ENCODE data around the gene ALPK1. TPM values are rescaled to one million over a fixed set of nuclear protein-coding genes. Genes with fewer than 3 reads are reported as not detected.

The ALPK1 gene
- total RNA-seq, 4 donors from 2014 or later = 15.7 to 87.2 (median 24.2) TPM

DNA sequence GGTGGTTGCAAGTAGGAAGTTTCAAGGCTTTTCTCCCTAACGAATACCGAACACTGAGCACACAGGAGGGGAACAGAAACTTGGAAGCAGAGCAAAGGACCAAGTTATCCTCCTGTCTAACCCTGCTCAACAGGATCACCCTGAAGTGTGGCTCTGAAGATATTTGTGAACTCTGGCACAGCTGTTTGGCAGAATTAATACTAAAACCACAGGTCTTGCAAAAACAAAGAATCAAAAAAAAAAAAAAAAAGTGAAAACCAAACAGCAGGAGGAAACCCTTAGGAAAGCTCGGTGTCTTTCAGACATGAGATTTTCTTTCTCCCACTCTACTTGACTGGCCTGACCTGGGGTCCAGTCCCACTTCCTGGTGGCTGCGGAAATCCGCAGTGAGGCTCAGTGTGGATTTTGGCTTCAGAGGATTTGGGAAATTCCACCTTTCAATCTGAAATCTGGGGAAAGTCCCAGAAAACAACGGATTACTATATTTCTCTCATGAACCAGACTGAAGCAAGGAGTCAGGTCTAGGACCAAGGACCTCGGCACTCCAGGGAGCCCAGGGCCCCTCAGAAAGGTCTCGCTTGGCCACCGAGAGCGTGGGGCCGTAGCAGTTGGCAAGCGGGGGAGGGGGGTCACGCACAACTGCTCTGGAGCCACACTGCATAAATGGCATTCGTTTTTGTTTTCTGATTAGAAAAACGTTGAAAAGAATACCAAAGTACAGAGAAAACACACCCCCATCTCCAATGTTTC lies 12.3 kb upstream of the ALPK1 start:
- Histone ChIP-seq H3K4me3 (peak overlapping the region; percentile 78), H3K4me1 (peaks cover 21% of the 10 kb centered on the region), H3K27ac (peak overlapping the region; percentile 76), H3K36me3 (no peaks in the 10 kb centered on the region), H3K9me3 (no peaks in the 10 kb centered on the region), H3K27me3 (no peaks in the 10 kb centered on the region)
- no peak for TF ChIP-seq POLR2A (IDR thresholded peaks at IDR 0.05)
- no peak for TF ChIP-seq POLR2AphosphoS5 (IDR thresholded peaks at IDR 0.05)
- TF ChIP-seq, protein P1, sequence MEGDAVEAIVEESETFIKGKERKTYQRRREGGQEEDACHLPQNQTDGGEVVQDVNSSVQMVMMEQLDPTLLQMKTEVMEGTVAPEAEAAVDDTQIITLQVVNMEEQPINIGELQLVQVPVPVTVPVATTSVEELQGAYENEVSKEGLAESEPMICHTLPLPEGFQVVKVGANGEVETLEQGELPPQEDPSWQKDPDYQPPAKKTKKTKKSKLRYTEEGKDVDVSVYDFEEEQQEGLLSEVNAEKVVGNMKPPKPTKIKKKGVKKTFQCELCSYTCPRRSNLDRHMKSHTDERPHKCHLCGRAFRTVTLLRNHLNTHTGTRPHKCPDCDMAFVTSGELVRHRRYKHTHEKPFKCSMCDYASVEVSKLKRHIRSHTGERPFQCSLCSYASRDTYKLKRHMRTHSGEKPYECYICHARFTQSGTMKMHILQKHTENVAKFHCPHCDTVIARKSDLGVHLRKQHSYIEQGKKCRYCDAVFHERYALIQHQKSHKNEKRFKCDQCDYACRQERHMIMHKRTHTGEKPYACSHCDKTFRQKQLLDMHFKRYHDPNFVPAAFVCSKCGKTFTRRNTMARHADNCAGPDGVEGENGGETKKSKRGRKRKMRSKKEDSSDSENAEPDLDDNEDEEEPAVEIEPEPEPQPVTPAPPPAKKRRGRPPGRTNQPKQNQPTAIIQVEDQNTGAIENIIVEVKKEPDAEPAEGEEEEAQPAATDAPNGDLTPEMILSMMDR (IDR thresholded peaks at IDR 0.05) = no peak
- no peak for TF ChIP-seq EP300 (IDR thresholded peaks at IDR 0.05)
- no peak for DNase-seq (ENCODE audit: low spot score in 2 of 2)
- 1% methylated on average over 15 of the region's 15 CpGs for WGBS

DNA sequence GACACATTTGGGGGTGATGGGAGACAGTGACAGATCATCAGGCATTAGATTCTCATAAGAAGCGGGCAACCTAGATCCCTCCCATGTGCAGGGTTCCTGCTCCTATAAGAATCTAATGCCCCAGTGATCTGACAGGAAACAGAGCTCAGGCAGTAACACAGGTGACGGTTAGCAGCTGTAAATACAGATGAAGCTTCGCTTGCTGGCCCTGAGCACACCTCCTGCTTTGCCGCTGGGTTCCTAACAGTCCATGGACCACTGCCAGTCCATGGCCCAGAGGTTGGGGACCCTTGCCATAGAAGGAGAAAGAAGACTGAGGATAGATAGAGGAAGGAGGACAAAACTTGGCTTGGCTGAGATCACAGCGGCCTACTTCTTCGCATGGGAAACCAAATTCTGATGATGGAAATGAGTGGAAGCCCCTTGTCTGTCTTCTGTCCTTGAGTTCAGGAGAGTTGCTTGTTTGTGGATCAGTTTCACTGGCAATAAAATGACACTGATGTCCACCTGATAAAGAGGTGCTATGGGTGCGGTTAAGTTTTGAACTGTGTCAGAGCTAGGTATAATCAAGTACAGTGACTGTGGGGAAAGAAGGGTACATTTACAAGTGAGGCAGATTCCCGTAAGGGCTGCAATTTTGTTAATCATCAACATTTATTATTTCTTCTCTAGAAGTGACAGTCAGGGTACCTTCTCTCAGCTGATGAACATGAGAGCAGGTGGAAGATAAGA lies 9.7 kb upstream of the ALPK1 start:
- no peak for TF ChIP-seq POLR2AphosphoS5 (IDR thresholded peaks at IDR 0.05)
- TF ChIP-seq, protein P1 (IDR thresholded peaks at IDR 0.05) = no peak
- TF ChIP-seq EP300 (IDR thresholded peaks at IDR 0.05) = no peak
- TF ChIP-seq POLR2A (IDR thresholded peaks at IDR 0.05) = no peak
- Histone ChIP-seq H3K4me1 (peaks cover 20% of the 10 kb centered on the region), H3K9me3 (no peaks in the 10 kb centered on the region), H3K4me3 (no peak overlapping the region), H3K27ac (no peak overlapping the region), H3K36me3 (no peaks in the 10 kb centered on the region), H3K27me3 (no peaks in the 10 kb centered on the region)
- DNase-seq (ENCODE audit: low spot score in 2 of 2) = no peak
- 92% methylated on average over 8 of the region's 8 CpGs for WGBS

DNA sequence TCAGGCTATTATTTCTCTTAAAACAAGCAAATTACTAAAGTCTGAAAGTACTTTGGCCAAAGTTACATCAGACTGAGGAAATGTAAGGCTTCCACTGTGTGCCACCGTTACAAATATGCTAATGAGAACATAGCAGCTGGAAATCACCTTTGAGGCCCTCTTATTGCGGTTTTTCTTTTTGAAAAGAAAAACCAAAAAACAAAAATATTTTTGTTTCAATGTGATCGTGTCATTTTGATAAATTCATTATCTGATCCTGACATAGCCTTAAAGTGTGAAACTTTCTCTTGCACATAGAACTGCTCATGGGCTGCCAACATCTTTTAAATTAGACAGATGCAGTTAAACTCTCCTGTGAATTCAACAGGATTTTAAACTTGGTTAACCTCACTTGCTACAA lies 8.7 kb upstream of the ALPK1 start:
- H3K27ac ChIP-seq = no peak overlapping the region
- WGBS = 81% methylated on average over 3 of the region's 3 CpGs
- no peaks in the 10 kb centered on the region for H3K9me3 ChIP-seq

DNA sequence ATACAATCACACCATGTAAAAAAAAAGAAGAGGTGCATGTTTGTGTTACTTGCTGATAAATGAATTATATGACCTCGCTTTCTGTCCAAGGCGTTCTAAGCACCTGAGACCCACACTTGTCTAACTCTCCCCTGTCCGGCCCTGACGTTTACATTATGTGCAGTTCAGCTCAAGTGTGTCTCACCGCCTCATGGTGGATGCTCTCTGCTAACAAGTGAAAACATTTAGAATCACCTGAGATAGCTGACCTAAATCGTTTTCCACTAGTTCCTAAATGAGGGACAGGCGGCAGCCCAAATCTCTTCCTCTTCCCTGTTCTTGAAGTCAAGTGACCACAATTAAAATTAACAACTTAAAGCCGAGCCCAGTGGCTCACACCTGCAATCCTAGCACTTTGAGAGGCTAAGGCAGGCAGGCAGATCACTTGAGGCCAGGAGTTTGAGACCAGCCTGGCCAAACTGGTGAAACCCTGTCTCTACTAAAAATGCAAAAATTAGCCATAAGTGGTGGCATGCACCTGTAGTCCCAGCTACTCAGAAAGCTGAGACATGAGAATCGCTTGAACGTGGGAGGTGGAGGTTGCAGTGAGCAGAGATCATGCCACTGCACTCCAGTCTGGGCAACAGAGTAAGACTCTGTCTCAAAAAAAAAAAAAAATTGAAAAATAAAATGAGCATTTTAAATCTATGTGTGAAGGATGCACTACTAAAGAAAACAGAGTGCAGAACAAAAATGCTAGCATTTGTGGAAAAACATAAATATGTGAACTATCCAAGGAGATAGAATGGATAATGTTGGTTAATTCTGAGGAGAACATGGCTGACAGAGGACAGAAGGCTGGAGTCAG lies 7.5 kb upstream of the ALPK1 start:
- Histone ChIP-seq H3K27ac (no peak overlapping the region), H3K9me3 (no peaks in the 10 kb centered on the region), H3K36me3 (no peaks in the 10 kb centered on the region), H3K4me1 (peaks cover 3% of the 10 kb centered on the region), H3K4me3 (no peak overlapping the region), H3K27me3 (no peaks in the 10 kb centered on the region)
- DNase-seq (ENCODE audit: low spot score in 2 of 2) = no peak
- TF ChIP-seq POLR2A (IDR thresholded peaks at IDR 0.05) = no peak
- TF ChIP-seq POLR2AphosphoS5 (IDR thresholded peaks at IDR 0.05) = no peak
- no peak for TF ChIP-seq EP300 (IDR thresholded peaks at IDR 0.05)
- 84% methylated on average over 10 of the region's 10 CpGs for WGBS

More for the DNA sequence above, 8.7 kb upstream of the ALPK1 start:
- Histone ChIP-seq H3K27me3 (no peaks in the 10 kb centered on the region), H3K36me3 (no peaks in the 10 kb centered on the region), H3K4me1 (peaks cover 14% of the 10 kb centered on the region), H3K4me3 (no peak overlapping the region)
- no peak for DNase-seq (ENCODE audit: low spot score in 2 of 2)
- TF ChIP-seq POLR2AphosphoS5 (IDR thresholded peaks at IDR 0.05) (no peak), POLR2A (IDR thresholded peaks at IDR 0.05) (no peak), EP300 (IDR thresholded peaks at IDR 0.05) (no peak)
- TF ChIP-seq, protein P1 (IDR thresholded peaks at IDR 0.05) = no peak

GRCh38 chr4:112290341-112290740 lies 6.8 kb upstream of the ALPK1 start:
- no peaks in the 10 kb centered on the region for H3K27me3 ChIP-seq
- peaks cover 3% of the 10 kb centered on the region for H3K4me1 ChIP-seq
- H3K4me3 ChIP-seq = no peak overlapping the region
- H3K27ac ChIP-seq = no peak overlapping the region
- TF ChIP-seq, protein P1 (IDR thresholded peaks at IDR 0.05) = no peak
- TF ChIP-seq POLR2A (IDR thresholded peaks at IDR 0.05) (no peak), POLR2AphosphoS5 (IDR thresholded peaks at IDR 0.05) (no peak), EP300 (IDR thresholded peaks at IDR 0.05) (no peak)
- WGBS = 65% methylated on average over 3 of the region's 3 CpGs
- DNase-seq (ENCODE audit: low spot score in 2 of 2) = no peak
- H3K9me3 ChIP-seq = no peaks in the 10 kb centered on the region
- no peaks in the 10 kb centered on the region for H3K36me3 ChIP-seq

Data from suprapubic skin (tissue), 4 donors.